GM19455 (cell line): ENCODE results near the gene AKR7A2.
"Not testable (repeated sequence)": the region's sequence is repeated elsewhere in the genome, so short reads cannot be mapped to it uniquely, and the experiment has no call there.

Experiments
- ATAC-seq: cut with Tn5 transposase; IDR thresholded peaks from one replicate; pipeline ENCODE4 v1.9.1; 2021; ENCODE audit not compliant: unreplicated experiment

AKR7A2 gene

GRCh38 chr1:19307794-19308508, 4.0 kb downstream of the AKR7A2 start:
- ATAC-seq = no peak

GRCh38 chr1:19306941-19307340, 5.0 kb downstream of the AKR7A2 start:
- no peak for ATAC-seq

GRCh38 chr1:19305880-19306279, 6.1 kb downstream of the AKR7A2 start:
- no peak for ATAC-seq

GRCh38 chr1:19304081-19304480, 7.9 kb downstream of the AKR7A2 start:
- not testable (repeated sequence) for ATAC-seq

- no peak for ATAC-seq
These were observed 11.7 kb downstream of the AKR7A2 start for GRCh38 chr1:19300211-19300610.

- ATAC-seq = no peak
These were observed 17.3 kb downstream of the AKR7A2 start for GRCh38 chr1:19294638-19295037.

GRCh38 chr1:19289244-19289643, 22.7 kb downstream of the AKR7A2 start:
- ATAC-seq = no peak

- ATAC-seq = not testable (repeated sequence)
These were observed 23.4 kb downstream of the AKR7A2 start, which contains the start of gene AKR7A3 for GRCh38 chr1:19288324-19289241. Gene AKR7A3 (minus strand): TSS chr1:19288770. CDS start chr1:19288709, 61 bp downstream.

- no peak for ATAC-seq
These were observed 24.3 kb downstream of the AKR7A2 start for GRCh38 chr1:19287436-19288185.

- ATAC-seq = not testable (repeated sequence)
These were observed 26.1 kb downstream of the AKR7A2 start for GRCh38 chr1:19285807-19286206.

- ATAC-seq = not testable (repeated sequence)
These were observed 26.6 kb downstream of the AKR7A2 start for GRCh38 chr1:19285366-19285765.

GRCh38 chr1:19284881-19285280, 27.1 kb downstream of the AKR7A2 start:
- no peak for ATAC-seq

GRCh38 chr1:19283891-19284290, 28.1 kb downstream of the AKR7A2 start:
- no peak for ATAC-seq

GRCh38 chr1:19274636-19275035, 37.3 kb downstream of the AKR7A2 start:
- no peak for ATAC-seq

GRCh38 chr1:19273844-19274531, 38.0 kb downstream of the AKR7A2 start:
- ATAC-seq = not testable (repeated sequence)

GRCh38 chr1:19273106-19273843, 38.7 kb downstream of the AKR7A2 start:
- no peak for ATAC-seq

GRCh38 chr1:19272064-19272463, 39.9 kb downstream of the AKR7A2 start:
- ATAC-seq = no peak

GRCh38 chr1:19270343-19270730, 41.6 kb downstream of the AKR7A2 start:
- ATAC-seq = not testable (repeated sequence)

GRCh38 chr1:19269427-19270342, 42.3 kb downstream of the AKR7A2 start:
- ATAC-seq = not testable (repeated sequence)
